B cell (primary cell): Measurements from ENCODE around the gene JAG2. TPM values are rescaled to one million over a fixed set of nuclear protein-coding genes. Genes with fewer than 3 reads are reported as not detected.

Experiments
- ATAC-seq: fragments of 200-7000 bp; cut with Tn5 transposase; one replicate; pipeline ENCODE4 v1.10.0; 2021; ENCODE audit warnings: low read depth, mild to moderate bottlenecking, moderate number of reproducible peaks, moderate library complexity
- CTCF ChIA-PET: fragments of 350-600 bp; sonication (Branson Sonifier 250); formaldehyde crosslinking; loops from one replicate; lab custom pipeline; 2021; ENCODE audit warnings: antibody characterized with exemption, inconsistent platforms; lab: Charles Lee
- POLR2A ChIA-PET: fragments of 350-600 bp; sonication (Branson Sonifier 250); formaldehyde crosslinking; loops from one replicate; lab custom pipeline; 2021; ENCODE audit warnings: antibody characterized with exemption; lab: Charles Lee
- DNase-seq: peaks from one replicate; pipeline ENCODE4 v3.0.0; 2013
- H2AFZ ChIP-seq: 2 replicates; pipeline ENCODE4 v1.6.1; 2012; ENCODE audit warnings: mild to moderate bottlenecking, low read depth, low read length; ENCODE audit not compliant: insufficient read depth, poor library complexity, severe bottlenecking
- H3K27ac ChIP-seq, 2 donors: 1 replicate in 1 of 2; 2 replicates in 1 of 2; pipeline ENCODE4 v1.5.1; 2012 to 2013; ENCODE audit warnings: low read length in 2 of 2, mild to moderate bottlenecking in 2 of 2, moderate library complexity in 1 of 2
- H3K27me3 ChIP-seq, 4 experiments: fragments of 200-600 bp in 1 of 4; sonication (generic) in 1 of 4; replicated peaks in 1 of 4; 1 replicate in 2 of 4; 2 replicates in 2 of 4; pipeline versions ENCODE4 v1.6.1 to v1.7.0; 2013 to 2016; ENCODE audit warnings: low read length in 3 of 4, mild to moderate bottlenecking in 2 of 4, mixed read lengths in 1 of 4, moderate library complexity in 1 of 4; ENCODE audit not compliant: insufficient read depth in 4 of 4, control insufficient read depth in 3 of 4; ENCODE audit errors: control extremely low read depth in 1 of 4
- H3K36me3 ChIP-seq, 2 experiments: replicated peaks in 1 of 2; 1 replicate in 1 of 2; 2 replicates in 1 of 2; pipeline versions ENCODE4 v1.6.1 to v1.7.1; 2013; ENCODE audit warnings: low read length in 1 of 2; ENCODE audit not compliant: insufficient read depth in 2 of 2, control insufficient read depth in 1 of 2; ENCODE audit errors: control extremely low read depth in 1 of 2, extremely low read depth in 1 of 2
- H3K4me1 ChIP-seq, 2 donors: fragments of 200-600 bp in 1 of 2; sonication (generic) in 1 of 2; 1 replicate in 1 of 2; 2 replicates in 1 of 2; pipeline versions ENCODE4 v1.5.1 to v1.6.1; 2013 to 2017; ENCODE audit warnings: low read length in 2 of 2; ENCODE audit not compliant: control insufficient read depth in 2 of 2, insufficient read depth in 2 of 2
- H3K4me2 ChIP-seq: replicated peaks from 2 replicates; pipeline ENCODE3; 2012; ENCODE audit warnings: mild to moderate bottlenecking, low read depth, low read length; ENCODE audit not compliant: poor library complexity, severe bottlenecking
- H3K4me3 ChIP-seq, 5 experiments: fragments of 200-600 bp in 1 of 5; sonication (generic) in 1 of 5; 1 replicate in 3 of 5; 2 replicates in 2 of 5; pipeline versions ENCODE4 v1.5.1 to v1.7.0; 2011 to 2016; ENCODE audit warnings: low read length in 4 of 5, mild to moderate bottlenecking in 4 of 5, low read depth in 2 of 5, control low read depth in 1 of 5, moderate library complexity in 1 of 5; ENCODE audit not compliant: insufficient read depth in 1 of 5; ENCODE audit errors: control extremely low read depth in 1 of 5, extremely low read depth in 1 of 5
- H3K79me2 ChIP-seq: fragments of 200-600 bp; sonication (generic); one replicate; pipeline ENCODE4 v1.6.0; 2016; ENCODE audit warnings: low read length; ENCODE audit not compliant: control insufficient read depth, insufficient read depth
- H3K9ac ChIP-seq: fragments of 200-600 bp; sonication (generic); 2 replicates; pipeline ENCODE4 v1.6.1; 2017; ENCODE audit warnings: mild to moderate bottlenecking, low read length, moderate library complexity
- H3K9me3 ChIP-seq, 3 donors: one replicate each; pipeline versions ENCODE4 v1.6.1 to v1.7.1; 2013; ENCODE audit warnings: low read length in 2 of 3; ENCODE audit not compliant: control insufficient read depth in 2 of 3, insufficient read depth in 1 of 3; ENCODE audit errors: control extremely low read depth in 1 of 3
- H4K20me1 ChIP-seq: 2 replicates; pipeline ENCODE4 v1.6.0; 2012; ENCODE audit warnings: mild to moderate bottlenecking, low read length; ENCODE audit not compliant: insufficient read depth, control insufficient read depth, poor library complexity, severe bottlenecking
- H3K27ac Mint-ChIP-seq: one replicate; pipeline ENCODE4 v1.8.0; 2021; ENCODE audit warnings: mixed read lengths
- H3K27me3 Mint-ChIP-seq: one replicate; pipeline ENCODE4 v1.8.0; 2021; ENCODE audit warnings: mixed read lengths
- H3K4me1 Mint-ChIP-seq: one replicate; pipeline ENCODE4 v1.8.0; 2021; ENCODE audit warnings: mixed read lengths
- H3K4me3 Mint-ChIP-seq: one replicate; pipeline ENCODE4 v1.8.0; 2021; ENCODE audit warnings: mixed read lengths
- H3K9me3 Mint-ChIP-seq: one replicate; pipeline ENCODE4 v1.8.0; 2022; ENCODE audit warnings: mixed read lengths; ENCODE audit not compliant: insufficient read depth
- EZH2 ChIP-seq: IDR thresholded peaks from 2 replicates; pipeline ENCODE4 v1.6.1; 2012; ENCODE audit warnings: borderline replicate concordance, low read depth, mild to moderate bottlenecking, moderate library complexity, low read length; ENCODE audit not compliant: insufficient read depth, poor library complexity, severe bottlenecking
- WGBS: methylation state at CpG from one replicate; pipeline ENCODE4 v1.1.5; 2013; ENCODE audit warnings: missing lambda C conversion rate; ENCODE audit not compliant: insufficient coverage; 5-methylcytosine and 5-hydroxymethylcytosine counted together
- intact Hi-C: fragments of 100-400 bp; cut with micrococcal nuclease; formaldehyde crosslinking; loops from one replicate; pipeline ENCODE4 v1.10.0; 2022
- polyA minus RNA-seq: library from RNA; depleted of rRNA, polyadenylated mRNA; stranded (reverse); fragments of >200 nt; gene quantifications from 2 replicates; pipeline ENCODE4 v1.2.3, GENCODE V29; 2012
- polyA plus RNA-seq: library from polyadenylated mRNA; depleted of rRNA; stranded (reverse); fragments of >200 nt; gene quantifications from 2 replicates; pipeline ENCODE4 v1.2.3, GENCODE V29; 2012
- total RNA-seq, 2 donors: library from RNA; stranded (reverse); fragments of 120-200 nt in 1 of 2; gene quantifications; 1 replicate in 1 of 2; 2 replicates in 1 of 2; pipeline versions ENCODE4 v1.2.3 to v1.2.4, GENCODE V29; 2013 to 2022
- TF ChIP-seq, protein P1 (sequence below): fragments of 200-600 bp; IDR thresholded peaks from one replicate; pipeline ENCODE4 v1.8.0; 2022; ENCODE audit warnings: antibody characterized with exemption, mild to moderate bottlenecking

Gene JAG2
- total RNA-seq (0.34 and 0.41 TPM in 2 replicates), polyA plus RNA-seq (0.27 and 0.66 TPM in 2 replicates), polyA minus RNA-seq (0.34 and 0.36 TPM in 2 replicates)
- total RNA-seq (2013), result 0.68 TPM

DNA sequence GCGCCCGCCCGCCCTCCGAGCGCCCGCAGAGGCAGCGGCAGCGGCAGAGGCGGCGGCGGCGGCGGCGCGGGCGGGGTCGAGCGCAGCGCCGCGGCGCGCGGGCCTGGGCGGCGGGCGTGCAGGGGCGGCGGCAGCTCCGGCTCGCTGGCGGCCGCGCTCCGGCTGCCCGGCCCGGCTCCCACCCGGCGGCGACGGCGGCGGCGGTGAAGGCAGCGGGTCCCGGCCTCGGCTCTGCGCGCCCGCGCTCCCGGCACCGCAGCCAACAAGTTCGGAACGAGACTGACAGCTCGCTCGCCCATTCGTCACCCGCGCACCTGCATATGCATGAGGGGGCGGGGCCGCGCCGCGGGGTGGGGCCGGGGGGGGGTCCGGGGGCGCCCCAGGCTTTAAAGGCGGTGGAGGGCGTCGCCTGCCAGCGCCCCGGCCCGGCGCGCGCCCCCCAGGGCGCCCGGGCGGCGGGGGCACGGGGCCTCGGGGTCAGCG is at the start of gene JAG2:
Gene JAG2 (minus strand): TSS at position 281 of the 483 bp plus-strand sequence. CDS start 356 bp downstream, outside the sequence.
- no peak for TF ChIP-seq EZH2
- TF ChIP-seq, protein P1, sequence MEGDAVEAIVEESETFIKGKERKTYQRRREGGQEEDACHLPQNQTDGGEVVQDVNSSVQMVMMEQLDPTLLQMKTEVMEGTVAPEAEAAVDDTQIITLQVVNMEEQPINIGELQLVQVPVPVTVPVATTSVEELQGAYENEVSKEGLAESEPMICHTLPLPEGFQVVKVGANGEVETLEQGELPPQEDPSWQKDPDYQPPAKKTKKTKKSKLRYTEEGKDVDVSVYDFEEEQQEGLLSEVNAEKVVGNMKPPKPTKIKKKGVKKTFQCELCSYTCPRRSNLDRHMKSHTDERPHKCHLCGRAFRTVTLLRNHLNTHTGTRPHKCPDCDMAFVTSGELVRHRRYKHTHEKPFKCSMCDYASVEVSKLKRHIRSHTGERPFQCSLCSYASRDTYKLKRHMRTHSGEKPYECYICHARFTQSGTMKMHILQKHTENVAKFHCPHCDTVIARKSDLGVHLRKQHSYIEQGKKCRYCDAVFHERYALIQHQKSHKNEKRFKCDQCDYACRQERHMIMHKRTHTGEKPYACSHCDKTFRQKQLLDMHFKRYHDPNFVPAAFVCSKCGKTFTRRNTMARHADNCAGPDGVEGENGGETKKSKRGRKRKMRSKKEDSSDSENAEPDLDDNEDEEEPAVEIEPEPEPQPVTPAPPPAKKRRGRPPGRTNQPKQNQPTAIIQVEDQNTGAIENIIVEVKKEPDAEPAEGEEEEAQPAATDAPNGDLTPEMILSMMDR, result no peak
- peaks cover 0 to 47% (median 20%) of the 10 kb centered on the region in 4 experiments for H3K27me3 ChIP-seq
- Mint-ChIP-seq H3K4me3 (peak within 1 kb of the TSS; percentile 78), H3K9me3 (no peaks in the 10 kb centered on the region), H3K27ac (peak within 1 kb of the TSS; percentile 46), H3K27me3 (peaks cover 20% of the 10 kb centered on the region), H3K4me1 (peaks cover 24% of the 10 kb centered on the region)
- peak within 1 kb of the TSS; percentile 42 for H2AFZ ChIP-seq
- ATAC-seq (peak; percentile 44), DNase-seq (peak; percentile 58)
- under 1% methylated on average over 84 of the region's 84 CpGs for WGBS
- H3K4me3 ChIP-seq, result peak within 1 kb of the TSS in 3 of 5 experiments; percentile 29 to 44 (median 40)
- no peaks in the 10 kb centered on the region for H4K20me1 ChIP-seq
- no peaks in the 10 kb centered on the region for H3K9me3 ChIP-seq
- H3K4me2 ChIP-seq, result peak within 1 kb of the TSS; percentile 89
- peaks cover 15 to 23% of the 10 kb centered on the region in 2 donors for H3K4me1 ChIP-seq
- no peaks in the 10 kb centered on the region for H3K79me2 ChIP-seq
- intact Hi-C loops, result no loop called here
- ChIA-PET POLR2A (no interaction called here), CTCF (interaction anchor here (1.4 kb wide), 1 partner anchor 128 kb away, joined by 3 read pairs; no protein-coding TSS in a partner anchor)
- no peaks in the 10 kb centered on the region for H3K36me3 ChIP-seq
- peak within 1 kb of the TSS; percentile 45 for H3K9ac ChIP-seq
- no peak within 1 kb of the TSS for H3K27ac ChIP-seq

DNA sequence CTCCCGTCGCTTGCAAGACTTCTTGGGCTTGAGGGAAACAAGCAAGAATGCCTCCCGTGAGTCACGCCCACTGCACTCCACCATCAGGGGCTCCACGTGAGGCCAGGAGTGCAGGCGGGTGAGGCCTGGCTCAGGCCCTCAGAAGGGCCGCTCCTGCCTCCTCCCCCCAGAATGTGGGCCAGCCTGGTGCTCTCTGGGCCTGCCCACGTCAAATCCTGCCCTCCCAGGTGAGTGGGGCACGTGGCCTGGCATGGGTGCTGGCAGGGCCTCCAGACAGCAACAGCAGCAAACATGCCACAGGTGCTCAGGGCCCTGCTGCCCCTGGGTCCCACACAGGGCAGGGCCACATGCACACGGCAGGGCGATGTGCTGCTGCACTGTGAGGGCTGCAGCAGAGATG is 49.2 kb upstream of the JAG2 start:
- no peak for TF ChIP-seq EZH2
- TF ChIP-seq, protein P1, result no peak
- H3K27me3 ChIP-seq, result no peaks in the 10 kb centered on the region
- peaks cover 8% of the 10 kb centered on the region for H3K79me2 ChIP-seq
- Mint-ChIP-seq H3K4me3 (no peak overlapping the region), H3K4me1 (no peaks in the 10 kb centered on the region), H3K27me3 (no peaks in the 10 kb centered on the region), H3K9me3 (no peaks in the 10 kb centered on the region), H3K27ac (no peak overlapping the region)
- H3K4me1 ChIP-seq, result no peaks in the 10 kb centered on the region
- intact Hi-C loops, result no loop called here
- no peak overlapping the region for H3K4me2 ChIP-seq
- ChIA-PET POLR2A (no interaction called here), CTCF (interaction anchor here (1.0 kb wide), 1 partner anchor 15 kb away, joined by 3 read pairs; no protein-coding TSS in a partner anchor)
- no peak for DNase-seq
- H3K4me3 ChIP-seq, result no peak overlapping the region
- no peak overlapping the region for H3K9ac ChIP-seq
- no peak overlapping the region for H2AFZ ChIP-seq
- peaks cover 0 to 7% (median 0%) of the 10 kb centered on the region in 3 donors for H3K9me3 ChIP-seq
- no peak overlapping the region for H3K27ac ChIP-seq
- peaks cover 2 to 43% of the 10 kb centered on the region in 2 experiments for H3K36me3 ChIP-seq
- 97% methylated on average over 11 of the region's 11 CpGs for WGBS
- peaks cover 23% of the 10 kb centered on the region for H4K20me1 ChIP-seq
- no peak for ATAC-seq
